ENCODE results near the gene ZNF792.
"Not testable (repeated sequence)": the region's sequence is repeated elsewhere in the genome, so short reads cannot be mapped to it uniquely, and the experiment has no call there.

ZNF792 gene

GRCh38 chr19:34970185-34970780 lies 6.3 kb upstream of the ZNF792 start:
- DNase-seq (ENCODE audit: low spot score) = not testable (repeated sequence)

- DNase-seq (ENCODE audit: low spot score) = no peak
Observed at GRCh38 chr19:34969721-34970120, 5.7 kb upstream of the ZNF792 start.

GRCh38 chr19:34967551-34967950 lies 3.5 kb upstream of the ZNF792 start:
- no peak for DNase-seq (ENCODE audit: low spot score)

- DNase-seq (ENCODE audit: low spot score) = not testable (repeated sequence)
Observed at GRCh38 chr19:34965505-34965904, 1.5 kb upstream of the ZNF792 start.

DNA sequence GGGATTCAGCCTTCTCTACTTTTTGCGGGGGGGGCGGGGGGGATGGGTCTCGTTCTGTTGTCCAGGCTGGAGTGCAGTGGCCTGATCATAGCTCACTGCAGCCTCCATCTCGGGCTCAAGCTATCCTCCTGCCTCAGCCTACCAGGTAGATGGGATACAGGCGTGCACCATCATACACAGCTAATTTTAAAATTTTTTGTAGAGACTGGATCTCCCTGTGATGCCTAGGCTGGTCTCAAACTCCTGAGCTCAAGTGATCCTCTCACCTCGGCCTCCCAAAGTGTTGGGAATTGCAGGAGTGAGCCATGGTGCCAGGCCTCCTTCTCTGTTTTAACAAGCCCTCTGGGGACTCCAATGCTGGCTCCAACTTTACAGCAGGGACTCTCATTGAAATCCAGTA lies 569 bp upstream of the ZNF792 start:
- no peak for DNase-seq (ENCODE audit: low spot score)

DNA sequence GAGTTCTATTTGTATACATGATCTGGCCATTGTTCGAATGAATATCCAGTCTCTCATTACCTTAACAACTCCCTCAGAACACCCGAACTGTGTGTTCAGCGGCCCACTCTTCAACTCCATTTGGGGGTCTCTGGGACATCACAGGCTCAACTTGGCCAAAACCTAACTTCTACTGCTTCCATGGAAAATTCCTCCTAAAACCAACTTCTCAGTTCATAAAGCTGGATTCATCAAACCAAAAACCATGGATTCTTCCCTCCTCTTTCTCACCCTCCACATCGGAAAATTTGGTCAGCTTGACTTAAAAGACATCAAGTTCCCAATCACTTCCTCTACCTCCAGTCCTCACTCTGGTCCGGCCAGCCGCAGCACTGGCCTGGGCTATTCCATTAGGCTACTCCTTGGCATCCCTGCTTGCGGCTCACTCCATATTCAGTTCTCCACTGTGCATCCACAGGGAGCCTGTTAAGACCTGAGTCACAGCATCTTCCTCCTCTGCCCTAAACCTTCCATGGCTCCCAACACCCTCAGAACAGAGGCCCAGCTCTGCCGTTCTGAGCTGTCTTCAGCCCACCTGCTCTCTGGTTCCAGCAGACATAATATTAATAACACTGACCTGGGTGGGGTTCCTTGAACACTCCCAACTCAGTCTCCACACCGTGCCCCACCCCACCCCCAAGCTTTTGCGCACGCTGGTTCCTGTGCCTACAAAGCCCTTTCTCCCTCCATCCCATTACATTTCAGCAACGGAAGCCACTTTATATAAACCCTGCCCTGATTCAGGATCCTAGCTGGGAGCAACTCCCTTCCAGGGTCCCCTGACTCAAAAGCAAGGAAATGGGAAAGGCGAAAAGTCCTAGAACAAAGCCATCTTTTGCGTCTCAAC lies 1.1 kb downstream of the ZNF792 start:
- DNase-seq (ENCODE audit: low spot score) = no peak

DNA sequence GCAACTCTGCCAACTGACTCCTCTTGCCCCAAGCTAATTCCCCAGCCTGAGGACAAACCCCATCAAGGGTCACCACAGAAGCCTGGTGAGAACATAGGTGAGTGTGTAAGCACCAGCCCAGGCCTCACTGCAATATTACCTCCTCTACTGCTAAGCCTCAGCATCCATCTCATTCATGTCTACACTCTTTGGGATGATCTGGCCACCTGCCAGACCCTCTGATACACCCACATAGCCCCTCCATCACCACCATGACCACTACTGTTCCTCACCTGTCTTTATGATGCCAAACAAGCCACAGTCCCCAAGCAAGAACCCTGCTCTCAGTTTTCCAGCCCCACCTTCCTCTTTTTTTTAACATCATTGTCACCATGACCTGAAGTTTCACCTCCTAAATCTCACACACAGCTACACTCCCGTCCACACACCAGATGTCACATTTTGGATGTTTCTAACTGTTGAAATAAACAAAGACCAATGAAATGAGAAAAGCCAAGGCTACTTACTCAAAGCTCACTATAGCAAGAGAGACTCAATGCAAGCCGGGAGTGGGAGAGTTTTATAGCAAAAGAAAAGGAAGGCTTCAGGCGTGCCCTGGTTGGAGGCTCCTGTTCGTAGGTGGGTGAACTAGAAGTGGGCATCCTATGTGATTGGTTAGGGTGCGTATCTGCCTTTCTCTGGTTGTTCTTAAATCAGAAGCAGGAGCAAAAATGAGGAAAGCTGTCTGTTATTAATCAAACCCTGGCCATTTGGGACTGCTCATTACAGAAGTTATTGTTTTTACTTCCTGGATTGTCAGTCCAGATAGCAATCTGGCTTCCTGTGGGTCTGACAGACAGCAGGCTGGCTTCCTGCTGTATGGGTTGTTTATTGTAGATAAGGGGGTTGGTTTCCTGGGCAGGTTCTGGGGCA lies 2.0 kb downstream of the ZNF792 start:
- DNase-seq (ENCODE audit: low spot score) = peak; percentile 44

GRCh38 chr19:34960940-34961679 lies 2.9 kb downstream of the ZNF792 start:
- no peak for DNase-seq (ENCODE audit: low spot score)

DNA sequence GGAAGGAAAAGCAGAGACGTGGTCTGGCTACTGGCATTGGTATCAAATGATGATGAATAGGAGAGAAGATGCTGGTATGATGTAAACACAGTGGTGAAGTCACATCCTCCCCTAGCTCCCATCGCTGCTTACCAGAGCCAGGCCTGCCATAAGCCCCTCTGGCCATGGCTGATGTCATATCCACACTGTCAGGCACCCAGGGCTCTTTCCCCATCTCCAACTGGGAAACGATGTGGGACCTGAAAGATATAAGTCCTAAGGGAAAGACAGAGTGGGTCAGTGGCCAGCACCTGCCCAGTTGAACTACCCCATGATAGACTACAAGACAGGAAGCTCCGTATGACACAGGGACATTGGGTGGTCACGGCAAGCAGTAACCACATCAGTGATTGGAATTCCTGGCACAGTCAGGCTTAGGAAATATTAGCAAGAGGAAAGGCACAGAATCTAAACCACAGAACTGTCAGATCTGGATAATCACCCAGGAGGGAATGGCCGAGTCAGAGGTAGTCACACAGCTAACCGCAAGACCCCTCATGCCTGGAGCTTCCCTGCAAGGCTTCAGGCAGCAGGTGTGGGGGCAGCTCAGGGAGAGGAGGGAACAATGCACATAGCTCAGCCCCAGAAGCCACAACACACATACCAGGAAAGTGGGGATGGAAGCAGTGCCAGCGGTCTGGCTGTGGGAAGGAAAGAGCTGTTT lies 3.8 kb downstream of the ZNF792 start:
- no peak for DNase-seq (ENCODE audit: low spot score)

DNA sequence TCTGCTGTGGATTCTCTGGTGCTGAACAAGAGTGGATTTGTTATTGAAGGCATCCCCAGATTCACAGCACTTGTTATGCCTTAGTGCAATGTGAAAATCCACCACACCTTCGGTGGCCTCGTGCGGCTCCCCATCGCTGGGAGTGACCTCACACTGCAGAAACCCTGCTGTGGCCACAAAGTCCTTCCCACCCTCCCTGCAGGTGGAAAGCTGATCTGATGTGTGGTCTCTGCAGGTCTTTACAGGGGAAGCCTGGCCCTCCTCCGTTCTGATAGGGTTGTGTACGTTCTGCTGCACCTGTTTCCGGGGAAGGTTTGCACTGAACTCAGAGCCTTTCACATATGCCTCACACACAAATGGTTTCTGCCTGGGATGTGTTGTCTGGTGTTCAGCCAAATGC lies 5.0 kb downstream of the ZNF792 start:
- DNase-seq (ENCODE audit: low spot score) = no peak

DNA sequence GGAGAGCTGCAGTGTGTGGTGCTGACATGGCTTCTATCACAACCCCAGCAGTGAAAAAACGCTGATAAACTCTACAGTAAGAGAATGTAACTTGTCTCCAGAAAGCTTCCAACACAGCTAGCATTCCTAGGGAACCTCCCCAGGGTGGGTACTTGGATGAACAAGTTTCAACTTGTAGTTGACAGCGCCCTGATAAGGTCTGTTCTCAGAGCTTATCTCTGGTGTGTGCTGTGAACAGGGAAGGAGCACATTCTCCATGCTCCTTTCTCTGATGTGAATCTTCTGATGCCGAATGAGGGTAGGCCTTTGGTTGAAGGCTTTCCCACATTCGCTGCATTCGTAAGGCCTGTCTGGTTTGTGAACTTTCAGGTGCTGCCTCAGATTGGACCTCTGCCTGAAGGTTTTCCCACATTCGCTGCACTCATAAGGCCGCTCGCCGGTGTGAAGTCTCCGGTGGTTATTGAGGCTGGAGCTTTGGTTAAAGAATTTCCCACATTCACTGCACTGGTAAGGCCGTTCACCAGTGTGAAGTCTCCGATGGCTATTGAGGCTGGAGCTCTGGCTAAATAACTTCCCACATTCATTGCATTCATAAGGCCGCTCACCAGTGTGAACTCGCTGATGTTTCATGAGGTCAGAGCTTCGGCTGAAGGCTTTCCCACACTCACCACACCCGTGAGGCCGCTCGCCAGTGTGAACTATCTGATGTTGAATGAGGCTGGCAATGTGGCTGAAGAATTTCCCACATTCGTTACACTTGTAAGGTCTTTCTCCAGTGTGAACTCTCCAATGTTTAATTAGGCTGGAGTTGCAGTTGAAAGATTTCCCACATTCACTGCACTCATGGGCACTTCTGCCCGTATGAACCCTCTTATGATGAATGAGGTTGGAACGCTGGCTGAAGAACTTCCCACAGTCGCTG lies 5.9 kb downstream of the ZNF792 start:
- DNase-seq (ENCODE audit: low spot score) = no peak

DNA sequence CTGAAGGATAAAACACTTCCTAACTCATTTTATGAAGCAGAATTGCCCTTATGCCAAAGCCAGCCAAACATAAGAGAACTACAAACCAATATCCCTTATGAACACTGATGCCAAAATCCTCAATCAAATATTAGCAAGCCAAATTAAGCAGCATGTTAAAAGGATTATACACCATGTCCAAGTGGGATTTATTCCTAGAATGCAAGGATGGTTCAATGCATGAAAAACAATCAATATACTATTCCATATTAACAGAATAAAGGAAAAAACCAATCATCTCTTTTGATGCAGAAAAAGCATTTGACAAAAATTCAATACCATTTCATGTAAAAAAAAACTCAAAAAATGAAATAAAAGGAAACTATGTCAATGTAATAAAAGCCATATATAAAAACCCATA lies 10.9 kb downstream of the ZNF792 start:
- DNase-seq (ENCODE audit: low spot score) = no peak

GRCh38 chr19:34943861-34944573 lies 20.0 kb downstream of the ZNF792 start:
- no peak for DNase-seq (ENCODE audit: low spot score)

- DNase-seq (ENCODE audit: low spot score) = no peak
Observed at GRCh38 chr19:34938886-34939285, 25.1 kb downstream of the ZNF792 start.

DNA sequence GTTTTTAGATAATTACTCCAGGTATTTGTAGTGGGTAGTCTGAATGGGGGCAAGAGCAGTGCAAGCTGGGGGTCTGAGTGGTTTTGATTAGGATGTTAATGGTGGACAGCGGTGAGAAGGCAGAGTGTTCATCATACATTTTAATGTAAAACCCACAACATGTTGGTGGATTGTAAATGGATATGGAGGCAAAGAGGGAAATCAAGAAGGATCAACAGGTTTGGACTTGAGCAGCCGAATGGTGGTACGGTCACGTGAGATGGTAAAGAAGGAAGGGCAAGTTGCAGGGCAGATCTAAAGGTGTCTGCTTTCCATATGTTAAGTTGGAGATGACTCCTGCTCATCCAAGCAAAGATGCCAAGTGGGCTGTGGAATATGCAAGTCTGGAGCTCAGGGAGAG lies 27.8 kb downstream of the ZNF792 start:
- DNase-seq (ENCODE audit: low spot score) = no peak

- DNase-seq (ENCODE audit: low spot score) = no peak
Observed at GRCh38 chr19:34932494-34932893, 31.5 kb downstream of the ZNF792 start.

- peak; percentile 85 for DNase-seq (ENCODE audit: low spot score)
Observed at GRCh38 chr19:34926685-34927375, 37.2 kb downstream of the ZNF792 start, which contains the start of gene ZNF30. Gene ZNF30 (plus strand): TSS chr19:34926903. CDS start chr19:34929948, 3,045 bp downstream.

GRCh38 chr19:34926361-34926684 lies 37.7 kb downstream of the ZNF792 start:
- no peak for DNase-seq (ENCODE audit: low spot score)

All from CD4-positive, alpha-beta T cell treated with Interleukin-2 at 100 ng/mL for 4 hours (primary cell).